Measurements from ENCODE around the gene CCR8.
"Not testable (repeated sequence)": the region's sequence is repeated elsewhere in the genome, so short reads cannot be mapped to it uniquely, and the experiment has no call there.

CCR8 gene

DNA sequence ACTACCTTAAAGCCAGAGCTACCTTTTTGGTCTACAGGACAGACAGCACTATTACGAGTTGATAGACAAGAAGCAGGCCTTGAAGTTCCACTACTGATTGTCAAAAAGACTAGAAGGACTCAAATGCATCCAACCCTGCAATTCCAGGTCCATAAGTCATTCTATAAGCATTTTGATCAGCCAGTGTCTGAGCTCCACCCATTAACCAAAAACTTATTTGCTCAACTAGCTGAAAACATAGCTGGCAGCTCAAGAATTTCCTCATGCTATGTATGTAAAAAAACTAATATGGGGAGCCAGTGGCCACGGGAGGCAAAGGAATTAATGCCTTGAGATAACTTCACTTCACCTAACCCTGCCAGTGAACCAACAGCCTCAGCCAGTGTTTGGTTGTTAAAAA lies 21.6 kb downstream of the CCR8 start:
- DNase-seq, result not testable (repeated sequence)

DNA sequence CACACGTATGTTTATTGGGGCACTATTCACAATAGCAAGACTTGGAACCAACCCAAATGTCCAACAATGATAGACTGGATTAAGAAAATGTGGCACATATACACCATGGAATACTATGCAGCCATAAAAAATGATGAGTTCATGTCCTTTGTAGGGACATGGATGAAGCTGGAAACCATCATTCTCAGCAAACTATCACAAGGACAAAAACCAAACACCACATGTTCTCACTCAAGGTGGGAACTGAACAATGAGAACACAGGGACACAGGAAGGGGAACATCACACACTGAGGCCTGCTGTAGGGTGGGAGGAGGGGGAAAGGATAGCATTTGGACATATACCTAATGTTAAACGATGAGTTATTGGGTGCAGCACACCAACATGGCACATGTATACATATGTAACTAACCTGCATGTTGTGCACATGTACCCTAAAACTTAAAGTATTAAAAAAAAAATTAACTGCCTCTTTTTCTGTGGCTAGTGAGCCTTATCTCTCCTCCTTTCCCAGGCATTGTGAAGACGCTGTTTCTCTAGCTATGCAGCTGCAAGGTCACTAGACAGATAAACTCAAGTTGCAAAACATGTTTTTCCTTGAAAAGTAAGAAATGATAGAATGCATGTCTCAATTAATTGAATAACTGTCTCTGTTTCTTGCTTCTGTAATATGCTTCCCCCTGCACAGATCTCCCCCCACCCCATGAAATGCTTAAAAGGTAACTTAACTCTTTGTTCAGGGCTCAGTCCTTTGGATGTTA lies 23.8 kb downstream of the CCR8 start:
- DNase-seq, result not testable (repeated sequence)

DNA sequence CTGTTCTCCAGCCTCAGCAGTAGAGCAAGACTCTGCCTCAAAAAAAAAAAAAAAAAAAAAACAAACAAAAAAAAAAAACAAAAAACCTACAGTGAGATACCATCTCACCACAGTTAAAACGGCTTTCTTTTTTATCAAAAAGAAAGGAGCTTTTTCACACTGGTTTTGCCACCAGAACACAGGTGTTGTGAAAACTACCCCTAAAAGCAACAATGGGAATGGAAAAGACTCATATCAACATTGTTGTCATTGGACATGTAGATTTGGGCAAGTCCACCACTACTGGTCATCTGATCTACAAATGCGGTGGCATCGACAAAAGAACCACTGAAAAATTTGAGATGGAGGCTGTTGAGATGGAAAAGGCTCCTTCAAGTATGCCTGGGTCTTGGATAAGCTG lies 28.8 kb downstream of the CCR8 start:
- no peak for DNase-seq

DNA sequence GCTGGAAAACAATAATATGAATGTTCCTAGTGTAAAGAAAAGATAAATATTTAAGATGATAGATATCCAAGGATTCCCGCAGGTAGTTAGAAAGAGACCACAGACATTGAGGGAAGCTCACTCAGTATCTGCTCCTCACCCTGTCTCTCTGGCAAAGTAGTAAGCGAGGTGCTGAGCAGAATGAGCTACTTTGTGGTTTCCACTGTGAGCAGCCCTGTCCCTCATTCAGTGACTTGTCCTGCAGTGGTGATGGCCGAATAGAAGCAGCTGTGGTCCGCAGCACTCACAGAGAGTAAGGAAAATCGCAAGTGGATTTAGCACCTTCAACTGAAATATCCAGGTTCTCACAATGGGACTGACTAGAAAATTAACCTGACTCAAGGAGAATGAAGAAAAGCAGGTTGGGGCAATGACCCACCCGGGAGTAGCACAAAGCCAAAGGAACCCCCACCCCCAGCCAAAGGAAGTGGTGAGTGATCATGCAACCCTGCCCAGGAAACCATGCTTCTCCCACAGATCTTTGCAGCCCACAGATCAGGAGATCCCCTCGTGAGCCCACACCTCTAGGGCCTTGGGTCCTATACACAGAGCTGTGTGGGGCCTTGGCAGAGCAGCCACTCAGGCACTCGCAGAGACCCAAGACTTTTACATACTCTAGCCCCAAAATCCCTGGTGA lies 31.9 kb downstream of the CCR8 start:
- DNase-seq, result no peak

DNA sequence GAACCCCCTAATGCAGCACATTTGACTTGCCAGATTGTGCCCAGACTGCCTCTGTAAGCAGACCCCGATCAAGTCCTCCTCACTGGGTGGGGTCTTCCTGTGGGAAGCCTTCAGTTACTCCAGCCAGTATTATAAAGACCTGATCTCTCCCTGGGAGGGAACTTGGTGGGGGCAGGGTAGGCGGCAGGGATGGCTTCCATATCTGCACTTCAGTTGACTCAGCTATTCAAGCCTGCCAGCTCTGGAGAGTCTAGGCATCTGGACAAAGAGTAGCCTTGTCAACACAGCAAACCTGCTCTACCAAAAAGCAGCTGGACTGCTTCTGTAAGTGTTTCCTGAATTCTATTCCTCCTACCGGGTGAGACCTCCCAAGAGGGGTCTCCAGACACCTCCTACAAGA lies 32.7 kb downstream of the CCR8 start:
- DNase-seq, result no peak

DNA sequence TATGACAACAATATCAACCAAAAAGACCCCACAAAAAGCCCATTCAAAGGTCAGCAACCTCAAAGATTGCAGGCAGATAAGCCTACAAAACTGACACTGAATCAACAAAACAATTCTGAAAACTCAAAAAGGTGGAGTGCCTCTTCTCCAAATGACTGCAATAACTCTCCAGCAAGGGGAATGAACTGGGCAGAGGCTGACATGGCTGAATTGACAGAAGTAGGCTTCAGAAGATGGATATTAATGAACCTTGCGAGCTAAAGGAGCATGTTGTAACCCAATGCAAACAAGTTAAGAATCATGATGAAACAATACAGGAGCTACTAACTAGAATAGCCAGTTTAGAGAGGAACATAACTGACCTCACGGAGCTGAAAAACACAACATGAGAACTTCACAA lies 33.3 kb downstream of the CCR8 start:
- no peak for DNase-seq

DNA sequence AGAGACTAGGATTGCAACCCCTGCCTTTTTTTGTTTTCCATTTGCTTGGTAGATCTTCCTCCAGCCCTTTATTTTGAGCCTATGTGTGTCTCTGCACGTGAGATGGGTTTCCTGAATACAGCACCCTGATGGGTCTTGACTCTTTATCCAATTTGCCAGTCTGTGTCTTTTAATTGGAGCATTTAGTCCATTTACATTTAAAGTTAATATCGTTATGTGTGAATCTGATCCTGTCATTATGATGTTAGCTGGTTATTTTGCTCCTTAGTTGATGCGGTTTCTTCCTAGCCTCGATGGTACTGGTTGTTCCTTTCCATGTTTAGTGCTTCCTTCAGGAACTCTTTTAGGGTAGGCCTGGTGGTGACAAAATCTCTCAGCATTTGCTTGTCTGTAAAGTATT lies 40.9 kb downstream of the CCR8 start:
- DNase-seq, result not testable (repeated sequence)

DNA sequence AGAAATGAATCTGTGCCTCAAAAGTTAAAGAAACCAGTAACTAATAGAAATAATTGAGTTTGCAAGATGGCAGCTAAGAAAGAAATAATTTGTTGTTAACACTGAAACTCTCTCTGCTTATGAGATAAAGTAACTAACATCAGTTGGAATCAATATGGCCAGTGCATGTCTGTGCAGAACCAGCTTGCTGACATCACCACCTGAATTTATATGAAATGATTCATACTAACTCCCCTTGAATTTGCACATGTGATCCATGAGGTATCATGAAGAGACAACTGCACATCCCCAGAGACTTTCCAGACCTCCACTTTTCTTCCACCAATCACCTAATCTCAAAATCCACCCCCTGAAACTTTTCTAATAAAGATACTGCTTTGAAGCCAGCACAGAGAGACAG lies 43.3 kb downstream of the CCR8 start:
- DNase-seq, result no peak

DNA sequence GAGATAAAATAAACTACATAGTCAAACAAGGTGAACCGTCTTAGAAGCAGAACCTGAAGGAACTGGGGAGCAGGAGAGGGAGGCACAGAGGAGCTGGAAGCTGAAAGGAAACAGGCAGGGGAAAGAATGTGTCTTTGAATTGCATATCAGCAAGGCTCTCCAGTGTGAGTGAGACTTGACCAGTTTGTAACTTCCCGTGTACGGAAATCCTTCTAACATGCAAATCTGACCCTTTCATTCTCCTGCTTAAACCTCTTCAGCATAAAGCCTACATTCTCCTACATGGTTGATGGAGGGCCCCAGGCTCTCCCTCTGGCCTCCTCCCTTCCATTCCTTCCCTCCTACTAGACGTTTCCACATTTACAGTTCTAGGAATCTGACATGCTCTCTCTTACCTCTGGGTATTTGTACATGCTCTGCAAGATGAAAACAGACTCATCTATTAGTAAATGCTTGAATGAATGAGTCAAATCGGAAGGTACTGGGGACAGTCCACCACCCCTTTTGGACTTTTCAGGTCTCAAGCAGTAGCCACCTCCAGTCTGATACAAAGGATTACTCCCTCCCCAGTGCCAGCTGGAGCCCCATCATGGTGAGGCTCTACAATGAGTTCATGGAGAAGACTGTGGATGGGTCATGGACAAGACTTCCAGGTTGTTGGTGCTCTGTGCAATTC lies 47.6 kb downstream of the CCR8 start:
- no peak for DNase-seq

DNA sequence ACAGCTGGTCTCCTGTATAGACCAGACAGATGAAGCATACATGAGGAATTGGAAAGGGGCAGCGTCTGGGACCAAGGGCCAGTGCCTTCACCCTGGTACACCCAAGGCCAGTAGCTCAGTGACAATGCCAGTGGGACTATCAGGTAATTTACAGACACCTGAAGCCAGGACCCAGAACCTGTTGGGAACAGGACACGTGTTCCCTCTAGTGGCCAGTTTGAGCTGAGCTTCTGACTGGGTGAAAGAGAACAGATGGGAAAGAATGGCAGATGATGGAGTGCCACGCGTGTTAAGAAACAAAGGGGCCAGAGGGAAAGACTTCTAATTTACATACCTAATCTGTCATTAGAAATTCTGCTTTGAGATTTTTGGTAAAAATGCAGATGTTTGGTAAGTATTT lies 48.6 kb downstream of the CCR8 start:
- DNase-seq, result no peak

DNA sequence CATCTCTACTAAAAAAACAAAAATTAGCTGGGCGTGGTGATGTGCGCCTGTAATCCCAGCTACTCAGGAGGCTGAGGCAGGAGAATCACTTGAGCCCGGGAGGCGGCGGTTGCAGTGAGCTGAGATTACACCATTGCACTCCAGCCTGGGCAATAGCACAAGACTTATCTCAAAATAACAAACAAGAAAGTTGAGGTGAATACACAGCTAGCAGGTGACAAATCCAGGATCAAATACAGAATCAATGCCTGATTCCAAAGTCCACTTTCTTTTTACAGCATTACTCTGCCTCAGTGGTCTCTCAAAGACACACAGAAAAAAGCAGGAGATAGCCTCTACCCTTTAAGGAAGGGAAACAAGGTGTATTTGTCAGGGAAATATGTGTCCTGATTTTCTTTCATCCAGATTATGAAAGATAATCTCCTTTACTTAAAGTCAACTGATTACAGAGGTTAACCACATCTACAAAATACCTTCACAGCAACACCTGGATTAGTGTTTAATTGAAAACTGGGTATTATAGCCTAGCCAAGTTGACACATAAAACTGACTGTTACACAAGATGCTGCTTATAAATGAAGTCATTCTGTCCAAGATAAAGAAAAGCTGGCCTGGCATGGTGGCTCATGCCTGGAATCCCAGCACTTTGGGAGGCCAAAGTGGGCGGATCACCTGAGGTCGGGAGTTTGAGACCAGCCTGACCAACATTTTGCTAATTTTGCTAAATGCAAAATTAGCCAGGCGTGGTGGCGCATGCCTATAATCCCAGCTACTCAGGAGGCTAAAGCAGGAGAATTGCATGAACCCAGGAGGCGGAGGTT lies 49.7 kb downstream of the CCR8 start:
- no peak for DNase-seq

DNA sequence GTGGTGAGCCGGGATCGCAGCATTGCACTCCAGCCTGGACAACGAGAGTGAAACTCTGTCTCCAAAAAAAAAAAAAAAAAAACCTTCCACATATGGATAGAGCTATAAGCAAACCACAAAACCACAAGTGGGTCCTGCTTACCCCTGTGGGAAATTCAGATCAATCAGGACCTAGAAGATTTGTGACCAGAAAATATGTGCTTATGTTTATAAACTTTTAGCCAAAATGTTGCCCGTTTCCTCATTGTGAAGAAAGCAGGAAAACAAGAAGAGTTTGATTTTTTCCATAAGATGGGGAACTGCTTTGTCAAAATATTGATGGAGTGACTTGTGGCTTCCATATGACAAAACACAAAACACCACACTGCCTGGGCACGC lies 50.3 kb downstream of the CCR8 start:
- no peak for DNase-seq

DNA sequence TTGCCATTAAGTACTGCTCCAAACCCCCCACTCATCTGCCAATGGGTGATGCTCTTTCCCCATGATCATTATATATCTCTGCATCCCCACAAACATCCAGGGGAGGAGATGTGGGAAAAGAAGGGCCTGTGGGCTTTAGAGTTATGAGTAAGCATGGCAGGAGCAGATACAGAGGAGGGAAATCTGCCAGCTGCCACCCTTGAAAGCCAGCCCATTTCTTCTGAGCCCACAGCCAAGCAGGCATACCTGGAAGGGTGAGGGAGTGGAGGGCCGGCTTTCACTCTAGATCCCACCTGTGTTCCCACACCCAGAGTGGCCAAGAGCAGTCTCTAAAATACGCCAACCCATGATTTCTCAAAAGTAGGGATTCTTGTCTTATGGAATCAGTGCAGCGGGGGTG lies 51.9 kb downstream of the CCR8 start:
- no peak for DNase-seq
